NB4 (cell line): Measurements from ENCODE around the gene RARB.

Source experiments
- DNase-seq: peaks from one replicate; pipeline ENCODE4 v3.0.0; 2010; ENCODE audit warnings: low read depth
- H3K4me3 ChIP-seq: one replicate; pipeline ENCODE4 v1.5.1; 2011; ENCODE audit warnings: mild to moderate bottlenecking, low read depth, low read length, moderate library complexity
- MYC ChIP-seq: IDR thresholded peaks from 2 replicates; pipeline ENCODE4 v1.6.1; 2011; ENCODE audit warnings: low read depth, low read length
- POLR2A ChIP-seq: IDR thresholded peaks from 2 replicates; pipeline ENCODE4 v1.6.1; 2011; ENCODE audit warnings: mild to moderate bottlenecking; ENCODE audit not compliant: insufficient read length; ENCODE audit errors: extremely low read depth
- TF ChIP-seq, protein P1 (sequence below): IDR thresholded peaks from one replicate; pipeline ENCODE4 v1.5.1; 2012; ENCODE audit warnings: low read depth, low read length
- TF ChIP-seq, protein P2 (sequence below): IDR thresholded peaks from 2 replicates; pipeline ENCODE4 v1.6.1; 2011; ENCODE audit warnings: low read depth, low read length

RARB gene

DNA sequence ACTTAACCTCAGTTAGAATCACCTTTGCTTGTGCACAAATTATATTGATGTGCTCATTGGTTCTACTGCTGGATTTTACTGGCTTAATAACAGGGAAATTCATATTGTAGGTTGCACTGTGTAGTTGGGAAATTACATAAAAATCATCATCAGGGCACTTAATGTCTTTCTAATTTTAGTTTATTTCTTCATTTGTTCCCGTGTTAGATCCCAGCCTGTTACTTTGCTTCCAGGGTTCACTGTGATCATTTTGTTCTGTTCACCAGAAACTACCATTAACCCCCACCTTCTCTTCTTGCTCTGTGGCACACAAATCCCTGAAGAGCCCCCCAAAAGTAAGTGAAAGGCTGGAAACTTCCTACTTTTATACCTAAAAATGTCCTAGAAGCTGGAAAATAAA is 80.4 kb downstream of the RARB start:
- TF ChIP-seq MYC (no peak), POLR2A (no peak)
- H3K4me3 ChIP-seq, result no peak overlapping the region
- no peak for DNase-seq

DNA sequence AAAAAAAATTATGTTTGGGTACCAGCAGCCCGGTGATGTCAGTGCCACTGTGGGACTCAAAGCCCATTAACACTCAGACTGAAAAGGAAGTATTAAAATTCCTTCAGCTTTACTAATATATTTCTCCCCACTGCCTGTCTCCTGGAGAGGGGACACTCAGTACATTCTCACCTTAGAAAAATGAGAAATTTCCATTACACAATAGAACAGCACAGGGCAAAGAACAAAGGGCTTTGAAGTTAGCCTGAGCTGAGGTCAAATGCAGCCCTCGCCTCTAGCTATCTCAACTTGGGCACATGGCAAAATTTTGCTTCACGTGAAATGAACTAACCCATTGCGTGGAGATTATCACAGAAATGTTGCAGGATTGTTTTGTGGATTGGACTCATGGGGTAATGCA is 80.8 kb downstream of the RARB start:
- no peak for DNase-seq
- TF ChIP-seq POLR2A, result no peak
- TF ChIP-seq, protein P1, sequence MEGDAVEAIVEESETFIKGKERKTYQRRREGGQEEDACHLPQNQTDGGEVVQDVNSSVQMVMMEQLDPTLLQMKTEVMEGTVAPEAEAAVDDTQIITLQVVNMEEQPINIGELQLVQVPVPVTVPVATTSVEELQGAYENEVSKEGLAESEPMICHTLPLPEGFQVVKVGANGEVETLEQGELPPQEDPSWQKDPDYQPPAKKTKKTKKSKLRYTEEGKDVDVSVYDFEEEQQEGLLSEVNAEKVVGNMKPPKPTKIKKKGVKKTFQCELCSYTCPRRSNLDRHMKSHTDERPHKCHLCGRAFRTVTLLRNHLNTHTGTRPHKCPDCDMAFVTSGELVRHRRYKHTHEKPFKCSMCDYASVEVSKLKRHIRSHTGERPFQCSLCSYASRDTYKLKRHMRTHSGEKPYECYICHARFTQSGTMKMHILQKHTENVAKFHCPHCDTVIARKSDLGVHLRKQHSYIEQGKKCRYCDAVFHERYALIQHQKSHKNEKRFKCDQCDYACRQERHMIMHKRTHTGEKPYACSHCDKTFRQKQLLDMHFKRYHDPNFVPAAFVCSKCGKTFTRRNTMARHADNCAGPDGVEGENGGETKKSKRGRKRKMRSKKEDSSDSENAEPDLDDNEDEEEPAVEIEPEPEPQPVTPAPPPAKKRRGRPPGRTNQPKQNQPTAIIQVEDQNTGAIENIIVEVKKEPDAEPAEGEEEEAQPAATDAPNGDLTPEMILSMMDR, result no peak
- TF ChIP-seq, protein P2, sequence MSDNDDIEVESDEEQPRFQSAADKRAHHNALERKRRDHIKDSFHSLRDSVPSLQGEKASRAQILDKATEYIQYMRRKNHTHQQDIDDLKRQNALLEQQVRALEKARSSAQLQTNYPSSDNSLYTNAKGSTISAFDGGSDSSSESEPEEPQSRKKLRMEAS, result no peak
- no peak for TF ChIP-seq MYC

DNA sequence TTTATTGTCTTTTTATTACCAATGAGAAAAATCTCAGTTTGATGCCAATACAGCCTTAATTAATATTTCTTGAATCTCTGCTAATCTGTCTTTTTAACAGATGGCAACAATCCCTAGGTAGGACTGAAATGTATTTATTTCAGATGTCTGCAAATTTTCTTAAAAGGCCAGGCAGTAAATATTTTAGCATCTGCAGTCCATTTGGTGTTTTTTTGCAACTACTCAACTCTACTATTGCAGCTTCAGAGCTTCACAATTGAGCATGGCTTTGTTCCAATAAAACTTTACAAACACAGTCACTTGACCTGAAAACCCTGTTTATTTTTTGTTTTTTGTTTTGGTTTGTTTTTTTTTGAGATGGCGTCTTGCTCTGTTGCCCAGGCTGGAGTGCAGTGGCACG is 82.7 kb downstream of the RARB start:
- no peak overlapping the region for H3K4me3 ChIP-seq
- TF ChIP-seq MYC (no peak), POLR2A (no peak)
- TF ChIP-seq, protein P2, result no peak
- TF ChIP-seq, protein P1, result no peak
- DNase-seq, result no peak

More for the DNA sequence above, 80.8 kb downstream of the RARB start:
- H3K4me3 ChIP-seq, result no peak overlapping the region

DNA sequence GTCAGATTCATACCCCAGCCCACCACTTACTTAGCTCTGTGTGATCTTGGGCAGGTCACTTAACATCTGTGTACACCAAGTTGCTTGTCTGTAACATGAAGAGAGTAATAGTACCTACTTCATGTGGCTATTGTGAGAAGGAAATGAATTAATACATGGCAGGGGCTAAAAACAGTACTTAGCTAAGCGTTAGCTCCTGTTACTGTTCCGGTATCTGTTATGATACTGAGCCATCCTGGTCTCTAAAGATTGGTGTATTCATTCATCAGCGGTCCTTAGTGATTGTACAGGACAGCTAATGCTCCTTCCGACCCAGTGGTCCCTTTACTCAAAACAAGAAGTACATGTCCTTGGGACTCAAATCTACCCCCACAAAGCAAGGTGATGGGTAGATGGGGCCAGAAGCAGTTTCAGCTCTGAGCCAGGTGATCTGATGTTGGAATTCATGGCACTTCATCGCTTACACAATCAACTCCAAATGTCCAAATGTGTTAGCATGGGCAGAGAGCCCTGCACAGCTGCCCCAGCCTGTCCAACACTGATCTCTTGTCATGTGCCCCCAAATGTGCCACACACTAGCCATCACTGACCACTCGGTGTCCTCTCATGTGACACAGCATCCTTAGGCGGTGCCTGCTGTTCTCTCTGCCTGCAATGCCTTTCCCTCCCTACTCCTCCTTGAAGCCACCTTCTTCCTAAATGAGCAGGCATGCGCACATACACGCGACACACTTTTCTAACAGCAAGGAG is 84.1 kb downstream of the RARB start:
- H3K4me3 ChIP-seq, result no peak overlapping the region
- TF ChIP-seq MYC (no peak), POLR2A (no peak)
- TF ChIP-seq, protein P1, result no peak
- TF ChIP-seq, protein P2, result no peak
- DNase-seq, result no peak

DNA sequence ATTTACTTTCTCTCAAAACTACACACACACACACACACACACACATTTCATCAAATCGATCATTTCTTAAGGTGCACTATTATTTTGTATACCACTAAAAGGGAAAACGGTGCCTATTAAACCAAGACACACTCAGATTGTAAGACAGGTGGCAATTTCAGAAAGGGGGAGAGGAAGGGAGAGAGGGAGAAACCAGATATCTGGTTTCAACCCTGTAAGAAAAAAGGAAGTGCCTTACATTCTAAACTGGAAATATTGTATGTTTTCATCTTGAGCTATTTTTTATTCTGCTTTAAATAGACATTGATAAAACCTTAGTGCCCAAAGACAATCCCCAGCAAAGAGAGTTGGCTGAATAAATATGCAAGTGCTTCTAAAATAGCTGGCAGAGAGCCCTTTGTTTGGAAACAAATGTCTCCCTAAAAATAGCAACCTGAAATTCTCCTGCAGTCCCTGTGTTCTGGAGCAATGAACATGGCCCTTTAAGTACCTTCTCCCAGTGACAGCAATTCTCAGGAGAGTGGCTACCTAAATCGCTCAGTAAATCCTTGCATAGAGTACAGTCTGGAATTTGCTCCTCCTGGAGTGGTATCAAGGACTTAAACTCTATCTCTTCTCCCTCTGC is 85.7 kb downstream of the RARB start:
- TF ChIP-seq POLR2A (no peak), MYC (no peak)
- TF ChIP-seq, protein P2, result no peak
- TF ChIP-seq, protein P1, result no peak
- DNase-seq, result no peak
- H3K4me3 ChIP-seq, result no peak overlapping the region

DNA sequence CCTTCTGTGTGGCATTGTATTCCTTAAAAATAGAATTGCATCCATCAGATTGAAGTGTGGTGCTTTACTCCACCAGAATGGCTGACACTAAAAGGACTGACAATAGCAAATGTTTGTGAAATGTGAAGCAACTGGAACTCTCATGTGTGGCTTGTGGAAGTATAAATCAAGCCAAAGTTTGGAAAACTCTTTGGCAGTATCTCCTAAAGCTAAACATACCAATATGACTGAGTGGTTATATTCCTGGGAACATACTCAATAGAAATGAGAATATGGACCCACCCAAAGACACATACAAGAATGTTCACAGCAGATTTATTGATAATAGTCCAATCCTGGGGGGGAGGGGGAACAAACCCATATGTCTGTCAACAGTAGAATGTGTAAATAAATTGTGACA is 87.1 kb downstream of the RARB start:
- no peak overlapping the region for H3K4me3 ChIP-seq
- no peak for DNase-seq

More for the DNA sequence above, 87.1 kb downstream of the RARB start:
- TF ChIP-seq, protein P1, result no peak
- TF ChIP-seq, protein P2, result no peak
- TF ChIP-seq MYC (no peak), POLR2A (no peak)
